Neural crest cell (in vitro differentiated cells): ENCODE measurements around the gene RASGRF2. TPM values are rescaled to one million over a fixed set of nuclear protein-coding genes. Genes with fewer than 3 reads are reported as not detected.

Experiments used
- DNase-seq: peaks from one replicate; pipeline ENCODE4 v3.0.0; 2021; ENCODE audit warnings: low read depth, mixed read lengths, low spot score
- H3K27ac Mint-ChIP-seq: one replicate; pipeline ENCODE4 v1.8.0; 2021; ENCODE audit warnings: mild to moderate bottlenecking, mixed read lengths; ENCODE audit not compliant: unreplicated experiment
- H3K27me3 Mint-ChIP-seq: 2 replicates; pipeline ENCODE4 v1.8.0; 2021; ENCODE audit warnings: low read depth, mild to moderate bottlenecking, mixed read lengths
- H3K36me3 Mint-ChIP-seq: 2 replicates; pipeline ENCODE4 v1.8.0; 2021; ENCODE audit warnings: low read depth, mild to moderate bottlenecking, mixed read lengths
- H3K4me1 Mint-ChIP-seq: 2 replicates; pipeline ENCODE4 v1.8.0; 2021; ENCODE audit warnings: mixed read lengths
- H3K4me3 Mint-ChIP-seq: one replicate; pipeline ENCODE4 v1.8.0; 2021; ENCODE audit warnings: mild to moderate bottlenecking, mixed read lengths
- H3K9me3 Mint-ChIP-seq: 2 replicates; pipeline ENCODE4 v1.8.0; 2021; ENCODE audit warnings: mixed read lengths
- CTCF ChIP-seq: fragments of 200-600 bp; sonication (generic); conservative IDR thresholded peaks from 2 replicates; pipeline ENCODE4 v1.5.0; 2021; ENCODE audit warnings: antibody characterized with exemption, mild to moderate bottlenecking
- total RNA-seq: library from RNA; stranded (reverse); gene quantifications from 2 replicates; pipeline ENCODE4 v1.2.1, GENCODE V29; 2021

The RASGRF2 gene
- total RNA-seq, 1 donor from 2014 or later = 0.19 TPM

GRCh38 chr5:80985600-80986228 is 25.6 kb downstream of the RASGRF2 start:
- H3K4me3 Mint-ChIP-seq = no peak overlapping the region
- H3K27me3 Mint-ChIP-seq = no peaks in the 10 kb centered on the region
- H3K36me3 Mint-ChIP-seq = no peaks in the 10 kb centered on the region
- TF ChIP-seq CTCF = no peak
- DNase-seq = no peak
- no peak overlapping the region for H3K27ac Mint-ChIP-seq
- no peaks in the 10 kb centered on the region for H3K9me3 Mint-ChIP-seq
- H3K4me1 Mint-ChIP-seq = no peaks in the 10 kb centered on the region

GRCh38 chr5:80986382-80986781 is 26.2 kb downstream of the RASGRF2 start:
- TF ChIP-seq CTCF = no peak
- H3K4me3 Mint-ChIP-seq = no peak overlapping the region
- H3K4me1 Mint-ChIP-seq = no peaks in the 10 kb centered on the region
- no peaks in the 10 kb centered on the region for H3K9me3 Mint-ChIP-seq
- DNase-seq = no peak
- H3K27ac Mint-ChIP-seq = no peak overlapping the region
- H3K27me3 Mint-ChIP-seq = no peaks in the 10 kb centered on the region
- no peaks in the 10 kb centered on the region for H3K36me3 Mint-ChIP-seq

- Mint-ChIP-seq H3K36me3 (no peaks in the 10 kb centered on the region), H3K4me1 (no peaks in the 10 kb centered on the region), H3K9me3 (no peaks in the 10 kb centered on the region), H3K27ac (no peak overlapping the region), H3K27me3 (no peaks in the 10 kb centered on the region), H3K4me3 (no peak overlapping the region)
- DNase-seq = no peak
- TF ChIP-seq CTCF = no peak
Observed at GRCh38 chr5:80987078-80987766, 27.1 kb downstream of the RASGRF2 start.

- H3K4me1 Mint-ChIP-seq = no peaks in the 10 kb centered on the region
- no peak overlapping the region for H3K27ac Mint-ChIP-seq
- TF ChIP-seq CTCF = no peak
- DNase-seq = no peak
- no peaks in the 10 kb centered on the region for H3K27me3 Mint-ChIP-seq
- no peaks in the 10 kb centered on the region for H3K9me3 Mint-ChIP-seq
- H3K4me3 Mint-ChIP-seq = no peak overlapping the region
- no peaks in the 10 kb centered on the region for H3K36me3 Mint-ChIP-seq
Observed at GRCh38 chr5:80988419-80988935, 28.3 kb downstream of the RASGRF2 start.

- H3K27me3 Mint-ChIP-seq = no peaks in the 10 kb centered on the region
- no peak overlapping the region for H3K4me3 Mint-ChIP-seq
- no peaks in the 10 kb centered on the region for H3K9me3 Mint-ChIP-seq
- no peaks in the 10 kb centered on the region for H3K4me1 Mint-ChIP-seq
- DNase-seq = no peak
- no peak for TF ChIP-seq CTCF
- H3K27ac Mint-ChIP-seq = no peak overlapping the region
- no peaks in the 10 kb centered on the region for H3K36me3 Mint-ChIP-seq
Observed at GRCh38 chr5:80989883-80990282, 29.7 kb downstream of the RASGRF2 start.
